HG03175 (cell line): ENCODE results near the gene IGDCC3.
"Not testable (repeated sequence)": the region's sequence is repeated elsewhere in the genome, so short reads cannot be mapped to it uniquely, and the experiment has no call there.

Source experiments
- ATAC-seq: cut with Tn5 transposase; IDR thresholded peaks from one replicate; pipeline ENCODE4 v1.9.1; 2021; ENCODE audit warnings: mild to moderate bottlenecking, moderate library complexity; ENCODE audit not compliant: unreplicated experiment

The IGDCC3 gene

DNA sequence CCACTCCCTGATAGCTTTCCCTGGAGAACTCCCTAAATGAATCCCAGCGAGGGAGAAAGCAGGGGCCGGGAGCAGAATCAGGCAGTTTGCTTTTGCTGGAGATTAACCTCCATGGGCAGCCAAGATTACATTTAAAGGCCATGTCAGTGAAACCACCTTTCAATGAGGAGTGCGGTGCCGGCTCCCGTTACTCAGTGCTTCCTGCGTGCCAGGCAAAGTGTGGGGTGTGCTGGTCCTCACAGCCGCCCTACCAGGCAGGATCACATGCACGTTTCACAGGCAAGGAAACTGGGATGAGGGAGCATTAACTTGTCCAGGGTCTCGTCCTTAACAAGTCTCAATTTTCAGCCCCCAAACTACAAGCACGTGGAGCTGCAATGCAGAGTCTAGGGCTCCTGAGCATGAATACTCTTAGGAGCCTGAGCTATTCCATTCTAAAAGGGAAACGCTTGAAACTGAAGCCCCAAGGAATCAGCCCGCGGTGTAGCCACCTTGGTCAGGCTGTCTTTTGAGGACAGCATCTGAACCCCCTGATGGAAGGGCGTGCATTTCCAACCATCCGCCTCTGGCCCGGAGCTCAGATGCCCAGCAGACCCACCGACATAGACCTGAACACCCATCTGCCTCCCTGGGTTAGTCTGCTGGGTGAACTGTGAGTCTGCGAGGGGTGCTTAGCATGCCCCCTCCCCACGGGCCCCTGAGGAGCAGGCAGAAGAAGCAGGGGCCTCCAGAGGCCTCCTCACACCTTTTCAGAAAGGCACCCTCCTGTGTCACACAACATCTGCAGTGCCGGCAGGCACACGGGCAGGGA is 5.6 kb downstream of the IGDCC3 start:
- no peak for ATAC-seq

- no peak for ATAC-seq
These were observed 6.9 kb downstream of the IGDCC3 start for GRCh38 chr15:65370885-65371284.

- ATAC-seq: no peak
These were observed 8.2 kb downstream of the IGDCC3 start for GRCh38 chr15:65369651-65370050.

- no peak for ATAC-seq
These were observed 8.6 kb downstream of the IGDCC3 start for GRCh38 chr15:65369212-65369547.

GRCh38 chr15:65368302-65369211 is 9.2 kb downstream of the IGDCC3 start:
- ATAC-seq: no peak

GRCh38 chr15:65366122-65366892 is 11.5 kb downstream of the IGDCC3 start:
- ATAC-seq: no peak

- no peak for ATAC-seq
These were observed 12.6 kb downstream of the IGDCC3 start for GRCh38 chr15:65365229-65365628.

DNA sequence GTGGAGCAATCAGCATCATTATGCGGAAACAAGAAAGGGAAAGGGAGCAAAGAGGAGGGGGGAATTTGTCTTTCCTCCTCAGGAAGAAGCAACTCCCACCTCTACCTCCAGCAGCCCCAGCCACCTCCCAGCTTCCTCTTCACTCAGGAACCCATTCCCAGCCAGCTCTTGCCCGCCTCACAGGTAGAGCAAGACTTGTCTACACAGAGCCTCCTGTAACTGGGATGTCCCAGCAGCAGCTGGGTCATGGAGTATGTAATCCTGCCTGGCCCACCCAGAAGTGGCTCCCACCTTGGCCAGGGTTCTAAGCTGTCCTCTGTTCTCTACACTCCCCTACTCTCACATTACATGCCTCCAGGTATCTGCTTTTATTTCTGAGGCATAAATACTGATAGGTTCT is 14.0 kb downstream of the IGDCC3 start:
- no peak for ATAC-seq

DNA sequence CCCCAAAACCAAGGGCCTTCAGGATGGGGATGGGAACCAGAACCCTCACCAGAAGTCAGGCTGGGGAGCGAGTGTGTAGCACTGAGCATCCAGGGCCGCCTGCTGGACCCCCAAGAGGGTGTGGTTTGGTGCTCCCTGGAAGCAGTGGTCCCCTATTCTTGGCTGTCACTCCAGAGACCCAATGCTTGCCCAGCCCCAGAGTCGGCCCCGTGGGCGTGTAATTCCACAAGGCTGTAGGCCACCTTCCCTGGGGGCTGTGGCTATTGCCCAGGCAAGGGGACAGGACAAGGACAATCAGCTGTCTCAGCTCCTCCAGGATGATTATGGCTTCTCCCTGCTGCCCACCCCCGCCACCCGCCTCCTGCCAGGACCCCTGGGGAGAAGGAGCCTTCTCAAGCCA is 14.5 kb downstream of the IGDCC3 start:
- no peak for ATAC-seq

- ATAC-seq: no peak
These were observed 15.3 kb downstream of the IGDCC3 start for GRCh38 chr15:65362491-65362890.

GRCh38 chr15:65361708-65362459 is 15.9 kb downstream of the IGDCC3 start:
- no peak for ATAC-seq

GRCh38 chr15:65360506-65360905 is 17.3 kb downstream of the IGDCC3 start:
- ATAC-seq: no peak

GRCh38 chr15:65355988-65356353 is 21.8 kb downstream of the IGDCC3 start:
- ATAC-seq: no peak

DNA sequence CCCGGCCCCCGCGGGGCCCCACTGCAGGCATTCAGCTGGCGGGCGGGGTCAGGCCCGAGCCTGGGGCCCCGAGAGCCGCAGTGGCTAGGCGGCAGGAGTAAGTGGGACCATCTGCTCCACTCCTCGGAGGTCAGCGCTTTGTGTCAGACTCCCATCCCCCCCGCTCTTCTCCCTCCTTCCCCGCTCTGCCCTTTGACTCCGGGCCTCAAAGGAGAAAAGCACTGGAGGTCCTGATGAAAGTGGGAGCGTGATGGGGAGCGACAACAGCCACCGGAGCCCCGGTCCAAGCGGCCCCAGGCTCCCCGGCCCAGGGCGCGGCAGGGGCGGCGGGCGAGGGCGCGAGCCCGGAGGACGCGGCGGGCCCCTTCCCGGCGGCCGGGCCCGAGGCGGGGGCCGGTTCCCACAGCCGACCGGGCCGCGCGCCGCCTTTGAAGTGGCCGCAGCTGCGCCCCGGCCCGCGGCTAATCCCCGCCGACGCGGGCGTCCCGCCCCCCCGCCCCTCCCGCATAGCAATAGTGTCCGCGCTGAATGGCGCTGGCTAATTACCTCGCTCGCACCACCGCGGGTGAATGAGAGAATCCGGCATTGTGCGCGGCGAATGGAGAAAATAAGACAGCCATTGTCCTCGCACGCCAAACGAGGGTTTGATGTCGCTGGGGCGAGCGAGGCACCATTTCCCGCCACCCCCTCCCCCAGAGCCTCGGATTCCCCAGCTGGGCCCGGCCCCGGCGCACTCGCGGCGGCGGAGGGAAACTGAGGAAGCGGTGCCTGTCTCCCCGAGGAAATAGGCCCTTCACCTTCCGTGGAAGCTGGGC is 22.4 kb downstream of the IGDCC3 start:
- ATAC-seq: no peak

DNA sequence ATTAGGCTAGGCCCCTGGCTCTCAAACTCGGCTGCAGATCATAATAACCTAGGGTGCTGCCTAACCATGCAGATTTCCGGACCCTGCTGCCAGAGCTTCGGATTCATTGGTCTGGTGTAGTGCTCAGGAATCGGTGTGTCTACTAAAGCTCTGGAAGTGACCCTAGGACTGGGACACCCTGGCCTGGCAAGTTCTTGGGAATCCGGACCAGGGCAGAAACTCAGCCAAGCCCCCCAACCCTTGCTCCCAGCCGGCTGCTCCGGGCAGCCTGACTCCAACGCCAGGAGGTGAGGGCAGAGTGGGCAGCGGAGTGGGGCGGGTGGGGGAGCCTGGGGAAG is 23.0 kb downstream of the IGDCC3 start:
- ATAC-seq: no peak

- not testable (repeated sequence) for ATAC-seq
These were observed 25.8 kb downstream of the IGDCC3 start for GRCh38 chr15:65351972-65352371.

DNA sequence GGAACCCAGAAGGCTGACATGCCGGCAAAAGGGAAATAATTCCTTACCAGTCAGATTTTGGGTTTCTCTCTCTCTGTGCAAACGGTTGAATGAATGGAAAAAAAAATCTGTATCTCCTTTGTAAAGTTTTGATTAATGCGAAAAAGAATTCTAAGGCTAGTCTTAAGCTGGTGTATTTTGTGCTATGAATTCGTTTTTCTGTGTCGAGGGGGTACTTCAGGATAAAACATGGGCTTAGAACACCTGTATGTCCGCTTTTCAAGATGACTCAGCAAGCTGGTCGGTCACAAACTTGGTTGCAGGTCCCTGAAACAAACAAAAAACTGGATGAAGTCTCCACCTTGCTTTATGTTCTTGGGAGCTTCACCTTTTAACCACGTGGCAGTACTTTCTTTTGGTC is 28.5 kb downstream of the IGDCC3 start:
- no peak for ATAC-seq

DNA sequence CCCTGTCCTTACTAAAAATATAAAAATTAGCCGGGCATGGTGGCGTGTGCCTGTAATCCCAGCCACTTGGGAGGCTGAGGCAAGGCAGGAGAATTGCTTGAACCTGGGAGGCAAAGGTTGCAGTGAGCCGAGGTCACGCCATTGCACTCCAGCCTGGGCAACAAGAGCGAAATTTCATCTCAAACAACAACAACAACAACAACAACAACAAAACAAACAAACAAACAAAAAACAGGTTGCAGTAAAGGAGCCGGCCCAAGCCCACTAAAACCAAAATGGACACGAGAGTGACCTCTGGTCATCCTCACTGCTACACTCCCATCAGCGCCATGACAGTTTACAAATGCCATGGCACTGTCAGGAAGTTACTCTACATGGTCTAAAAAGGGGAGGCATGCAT is 30.0 kb downstream of the IGDCC3 start:
- not testable (repeated sequence) for ATAC-seq

GRCh38 chr15:65346856-65347598 is 30.8 kb downstream of the IGDCC3 start:
- ATAC-seq: no peak
